ENCODE measurements around the gene CNOT6.

- TF ChIP-seq, protein P1, sequence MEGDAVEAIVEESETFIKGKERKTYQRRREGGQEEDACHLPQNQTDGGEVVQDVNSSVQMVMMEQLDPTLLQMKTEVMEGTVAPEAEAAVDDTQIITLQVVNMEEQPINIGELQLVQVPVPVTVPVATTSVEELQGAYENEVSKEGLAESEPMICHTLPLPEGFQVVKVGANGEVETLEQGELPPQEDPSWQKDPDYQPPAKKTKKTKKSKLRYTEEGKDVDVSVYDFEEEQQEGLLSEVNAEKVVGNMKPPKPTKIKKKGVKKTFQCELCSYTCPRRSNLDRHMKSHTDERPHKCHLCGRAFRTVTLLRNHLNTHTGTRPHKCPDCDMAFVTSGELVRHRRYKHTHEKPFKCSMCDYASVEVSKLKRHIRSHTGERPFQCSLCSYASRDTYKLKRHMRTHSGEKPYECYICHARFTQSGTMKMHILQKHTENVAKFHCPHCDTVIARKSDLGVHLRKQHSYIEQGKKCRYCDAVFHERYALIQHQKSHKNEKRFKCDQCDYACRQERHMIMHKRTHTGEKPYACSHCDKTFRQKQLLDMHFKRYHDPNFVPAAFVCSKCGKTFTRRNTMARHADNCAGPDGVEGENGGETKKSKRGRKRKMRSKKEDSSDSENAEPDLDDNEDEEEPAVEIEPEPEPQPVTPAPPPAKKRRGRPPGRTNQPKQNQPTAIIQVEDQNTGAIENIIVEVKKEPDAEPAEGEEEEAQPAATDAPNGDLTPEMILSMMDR (conservative IDR thresholded peaks at IDR 0.05; ENCODE audit: low read depth, low read length) = no peak
- TF ChIP-seq EZH2 (IDR thresholded peaks at IDR 0.05; ENCODE audit: borderline replicate concordance, low read depth, low read length, poor library complexity, severe bottlenecking) = no peak
Observed at GRCh38 chr5:180460834-180461233, 33.3 kb upstream of the CNOT6 start.
